Ishikawa (cell line): ENCODE results near the gene SF3B1.

Source experiments
- CEBPB ChIP-seq: IDR thresholded peaks from 2 replicates; pipeline ENCODE4 v1.6.1; 2012
- CREB1 ChIP-seq: IDR thresholded peaks from 2 replicates; pipeline ENCODE4 v1.6.1; 2012; ENCODE audit warnings: low read depth
- EGR1 ChIP-seq: IDR thresholded peaks from 2 replicates; pipeline ENCODE4 v1.6.1; 2012
- EP300 ChIP-seq: IDR thresholded peaks from 2 replicates; pipeline ENCODE4 v1.6.1; 2012; ENCODE audit warnings: borderline replicate concordance
- FOXM1 ChIP-seq: IDR thresholded peaks from 2 replicates; pipeline ENCODE4 v1.6.1; 2012; ENCODE audit warnings: low read depth, borderline replicate concordance
- MAX ChIP-seq: IDR thresholded peaks from 2 replicates; pipeline ENCODE4 v1.6.1; 2012
- NFIC ChIP-seq: IDR thresholded peaks from 2 replicates; pipeline ENCODE4 v1.6.1; 2012
- RAD21 ChIP-seq: IDR thresholded peaks from 2 replicates; pipeline ENCODE4 v1.6.1; 2012; ENCODE audit warnings: low read depth
- REST ChIP-seq: IDR thresholded peaks from 2 replicates; pipeline ENCODE4 v1.6.1; 2012; ENCODE audit warnings: low read depth, mild to moderate bottlenecking
- TAF1 ChIP-seq: IDR thresholded peaks from 2 replicates; pipeline ENCODE4 v1.6.1; 2012; ENCODE audit warnings: low read depth, mild to moderate bottlenecking
- TCF12 ChIP-seq: IDR thresholded peaks from 2 replicates; pipeline ENCODE4 v1.6.1; 2012; ENCODE audit warnings: low read depth
- TEAD4 ChIP-seq: IDR thresholded peaks from 2 replicates; pipeline ENCODE4 v1.6.1; 2012
- USF1 ChIP-seq: IDR thresholded peaks from 2 replicates; pipeline ENCODE4 v1.6.1; 2012
- YY1 ChIP-seq: IDR thresholded peaks from 2 replicates; pipeline ENCODE4 v1.6.1; 2012; ENCODE audit warnings: low read depth
- ZBTB7A ChIP-seq: IDR thresholded peaks from 2 replicates; pipeline ENCODE4 v1.6.1; 2012; ENCODE audit warnings: low read depth

Gene SF3B1

GRCh38 chr2:197434541-197435513 lies at the start of gene SF3B1:
TSS of gene SF3B1 (minus strand) at chr2:197435028. CDS start at chr2:197434999, 29 bp downstream.
- peak; percentile 32; the same call in 1 of the 2 replicates for TF ChIP-seq EGR1
- peak; percentile 93 for TF ChIP-seq YY1
- no peak for TF ChIP-seq RAD21
- no peak for TF ChIP-seq REST
- no peak for TF ChIP-seq NFIC
- TF ChIP-seq TEAD4 = peak; percentile 56
- TF ChIP-seq FOXM1 = no peak
- TF ChIP-seq TCF12 = peak; percentile 45; the same call in 1 of the 2 replicates
- peak; percentile 96 for TF ChIP-seq TAF1
- TF ChIP-seq EP300 = no peak
- no peak for TF ChIP-seq CEBPB
- TF ChIP-seq USF1 = peak; percentile 97
- peak; percentile 21; the same call in 1 of the 2 replicates for TF ChIP-seq CREB1
- peak; percentile 83 for TF ChIP-seq MAX
- TF ChIP-seq ZBTB7A = peak; percentile 92; the same call in 1 of the 2 replicates

- TF ChIP-seq REST (no peak), NFIC (no peak), TAF1 (no peak), EGR1 (no peak), TEAD4 (no peak), USF1 (no peak), RAD21 (no peak), EP300 (no peak), FOXM1 (no peak), CEBPB (no peak), CREB1 (no peak), TCF12 (no peak), MAX (no peak), YY1 (no peak), ZBTB7A (no peak)
These were observed 45.6 kb upstream of the SF3B1 start for GRCh38 chr2:197480165-197481036.

GRCh38 chr2:197477797-197478196 lies 43.0 kb upstream of the SF3B1 start:
- no peak for TF ChIP-seq USF1
- TF ChIP-seq REST = no peak
- TF ChIP-seq EGR1 = no peak
- no peak for TF ChIP-seq TAF1
- no peak for TF ChIP-seq CREB1
- no peak for TF ChIP-seq YY1
